HEK293 (cell line): Measurements from ENCODE around the gene TMEM63A.

Experiments used
- GLI2 ChIP-seq: fragments of 450-650 bp; formaldehyde crosslinking; IDR thresholded peaks from 2 replicates; pipeline ENCODE4; 2017; ENCODE audit warnings: missing biosample characterization, missing genetic modification characterization, low read depth, borderline replicate concordance
- KLF16 ChIP-seq: fragments of 450-650 bp; formaldehyde crosslinking; IDR thresholded peaks from 2 replicates; pipeline ENCODE4 v1.5.1; 2017; ENCODE audit warnings: missing biosample characterization, missing genetic modification characterization
- MYNN ChIP-seq: fragments of 450-650 bp; formaldehyde crosslinking; IDR thresholded peaks from 2 replicates; pipeline ENCODE4 v1.5.1; 2016; ENCODE audit warnings: missing biosample characterization, missing genetic modification characterization, borderline replicate concordance
- OSR2 ChIP-seq: fragments of 450-650 bp; formaldehyde crosslinking; IDR thresholded peaks from 2 replicates; pipeline ENCODE4 v1.5.1; 2016; ENCODE audit warnings: missing biosample characterization, missing genetic modification characterization
- RBAK ChIP-seq: fragments of 450-650 bp; formaldehyde crosslinking; IDR thresholded peaks from 2 replicates; pipeline ENCODE4 v1.5.1; 2016; ENCODE audit warnings: missing biosample characterization, missing genetic modification characterization
- REPIN1 ChIP-seq: fragments of 450-650 bp; formaldehyde crosslinking; IDR thresholded peaks from 2 replicates; pipeline ENCODE4 v1.5.1; 2017; ENCODE audit warnings: missing biosample characterization, missing genetic modification characterization, low read depth
- SP2 ChIP-seq: fragments of 450-650 bp; formaldehyde crosslinking; IDR thresholded peaks from 2 replicates; pipeline ENCODE4 v1.5.1; 2016; ENCODE audit warnings: missing biosample characterization, missing genetic modification characterization
- YY2 ChIP-seq: fragments of 450-650 bp; formaldehyde crosslinking; IDR thresholded peaks from 2 replicates; pipeline ENCODE4 v1.5.1; 2016; ENCODE audit warnings: missing biosample characterization, missing genetic modification characterization
- ZBTB1 ChIP-seq: fragments of 450-650 bp; formaldehyde crosslinking; IDR thresholded peaks from 2 replicates; pipeline ENCODE4 v1.5.1; 2016; ENCODE audit warnings: missing biosample characterization, missing genetic modification characterization
- ZBTB17 ChIP-seq: fragments of 450-650 bp; formaldehyde crosslinking; IDR thresholded peaks from 2 replicates; pipeline ENCODE4 v1.5.1; 2016; ENCODE audit warnings: missing biosample characterization, missing genetic modification characterization
- ZBTB7A ChIP-seq: fragments of 450-650 bp; formaldehyde crosslinking; IDR thresholded peaks from 2 replicates; pipeline ENCODE4 v1.5.1; 2016; ENCODE audit warnings: low read depth, missing biosample characterization, missing genetic modification characterization
- ZFP37 ChIP-seq: fragments of 450-650 bp; formaldehyde crosslinking; IDR thresholded peaks from 2 replicates; pipeline ENCODE4 v1.5.1; 2016; ENCODE audit warnings: missing biosample characterization, missing genetic modification characterization
- ZFP69B ChIP-seq: fragments of 450-650 bp; formaldehyde crosslinking; IDR thresholded peaks from 2 replicates; pipeline ENCODE4 v1.5.1; 2016; ENCODE audit warnings: missing biosample characterization, missing genetic modification characterization
- ZNF146 ChIP-seq: fragments of 450-650 bp; formaldehyde crosslinking; IDR thresholded peaks from 2 replicates; pipeline ENCODE4 v1.5.1; 2016; ENCODE audit warnings: missing biosample characterization, missing genetic modification characterization
- ZNF223 ChIP-seq: fragments of 450-650 bp; formaldehyde crosslinking; IDR thresholded peaks from 2 replicates; pipeline ENCODE4 v1.5.1; 2016; ENCODE audit warnings: missing biosample characterization, missing genetic modification characterization
- ZNF266 ChIP-seq: fragments of 450-650 bp; formaldehyde crosslinking; IDR thresholded peaks from 2 replicates; pipeline ENCODE4 v1.5.1; 2016; ENCODE audit warnings: missing biosample characterization, missing genetic modification characterization, low read depth
- ZNF416 ChIP-seq: fragments of 450-650 bp; formaldehyde crosslinking; IDR thresholded peaks from 2 replicates; pipeline ENCODE4 v1.5.1; 2016; ENCODE audit warnings: missing biosample characterization, missing genetic modification characterization
- ZNF48 ChIP-seq: fragments of 450-650 bp; formaldehyde crosslinking; IDR thresholded peaks from 2 replicates; pipeline ENCODE4 v1.5.1; 2016; ENCODE audit warnings: missing biosample characterization, missing genetic modification characterization
- ZNF510 ChIP-seq: fragments of 450-650 bp; formaldehyde crosslinking; IDR thresholded peaks from 2 replicates; pipeline ENCODE4 v1.5.1; 2018; ENCODE audit warnings: mild to moderate bottlenecking, missing genetic modification characterization, missing biosample characterization; ENCODE audit not compliant: insufficient replicate concordance
- ZNF529 ChIP-seq: fragments of 450-650 bp; formaldehyde crosslinking; IDR thresholded peaks from 2 replicates; pipeline ENCODE4 v1.5.1; 2017; ENCODE audit warnings: missing genetic modification characterization, missing biosample characterization; ENCODE audit not compliant: insufficient replicate concordance
- ZNF544 ChIP-seq: fragments of 450-650 bp; formaldehyde crosslinking; IDR thresholded peaks from 2 replicates; pipeline ENCODE4 v1.5.0; 2017; ENCODE audit warnings: missing biosample characterization, missing genetic modification characterization
- ZNF571 ChIP-seq: fragments of 450-650 bp; formaldehyde crosslinking; IDR thresholded peaks from 2 replicates; pipeline ENCODE4 v1.5.0; 2017; ENCODE audit warnings: missing biosample characterization, missing genetic modification characterization
- ZNF596 ChIP-seq: fragments of 450-650 bp; IDR thresholded peaks from 2 replicates; pipeline ENCODE4 v1.5.0; 2018; ENCODE audit warnings: missing biosample characterization, mild to moderate bottlenecking, missing genetic modification characterization, moderate library complexity
- ZNF626 ChIP-seq: fragments of 450-650 bp; sonication (Bioruptor Pico); formaldehyde crosslinking; IDR thresholded peaks from 2 replicates; pipeline ENCODE4 v1.5.1; 2018; ENCODE audit warnings: missing biosample characterization, missing genetic modification characterization, inconsistent platforms
- ZNF660 ChIP-seq: fragments of 450-650 bp; IDR thresholded peaks from 2 replicates; pipeline ENCODE4 v1.5.1; 2018; ENCODE audit warnings: missing biosample characterization, mild to moderate bottlenecking, missing genetic modification characterization
- ZNF670 ChIP-seq: fragments of 450-650 bp; formaldehyde crosslinking; IDR thresholded peaks from 2 replicates; pipeline ENCODE4 v1.5.1; 2016; ENCODE audit warnings: missing biosample characterization, missing genetic modification characterization, low read depth
- ZNF76 ChIP-seq: fragments of 450-650 bp; formaldehyde crosslinking; IDR thresholded peaks from 2 replicates; pipeline ENCODE4; 2016; ENCODE audit warnings: low read depth, missing biosample characterization, missing genetic modification characterization, borderline replicate concordance
- ZNF791 ChIP-seq: fragments of 450-650 bp; formaldehyde crosslinking; IDR thresholded peaks from 2 replicates; pipeline ENCODE4 v1.5.1; 2016; ENCODE audit warnings: missing biosample characterization, missing genetic modification characterization
- ZNF843 ChIP-seq: fragments of 450-650 bp; formaldehyde crosslinking; IDR thresholded peaks from 2 replicates; pipeline ENCODE4 v1.5.1; 2016; ENCODE audit warnings: missing biosample characterization, missing genetic modification characterization
- TF ChIP-seq, protein P1 (sequence below): fragments of 450-650 bp; formaldehyde crosslinking; IDR thresholded peaks from 2 replicates; pipeline ENCODE4 v1.5.1; 2016; ENCODE audit warnings: missing biosample characterization, missing genetic modification characterization, borderline replicate concordance
- TF ChIP-seq, protein P2 (sequence below): fragments of 450-650 bp; formaldehyde crosslinking; IDR thresholded peaks from 2 replicates; pipeline ENCODE4 v1.5.1; 2017; ENCODE audit warnings: missing biosample characterization, missing genetic modification characterization
- TF ChIP-seq, protein P3 (sequence below): fragments of 450-650 bp; formaldehyde crosslinking; IDR thresholded peaks from 2 replicates; pipeline ENCODE4 v1.5.1; 2017; ENCODE audit warnings: missing biosample characterization, missing genetic modification characterization

The TMEM63A gene

DNA sequence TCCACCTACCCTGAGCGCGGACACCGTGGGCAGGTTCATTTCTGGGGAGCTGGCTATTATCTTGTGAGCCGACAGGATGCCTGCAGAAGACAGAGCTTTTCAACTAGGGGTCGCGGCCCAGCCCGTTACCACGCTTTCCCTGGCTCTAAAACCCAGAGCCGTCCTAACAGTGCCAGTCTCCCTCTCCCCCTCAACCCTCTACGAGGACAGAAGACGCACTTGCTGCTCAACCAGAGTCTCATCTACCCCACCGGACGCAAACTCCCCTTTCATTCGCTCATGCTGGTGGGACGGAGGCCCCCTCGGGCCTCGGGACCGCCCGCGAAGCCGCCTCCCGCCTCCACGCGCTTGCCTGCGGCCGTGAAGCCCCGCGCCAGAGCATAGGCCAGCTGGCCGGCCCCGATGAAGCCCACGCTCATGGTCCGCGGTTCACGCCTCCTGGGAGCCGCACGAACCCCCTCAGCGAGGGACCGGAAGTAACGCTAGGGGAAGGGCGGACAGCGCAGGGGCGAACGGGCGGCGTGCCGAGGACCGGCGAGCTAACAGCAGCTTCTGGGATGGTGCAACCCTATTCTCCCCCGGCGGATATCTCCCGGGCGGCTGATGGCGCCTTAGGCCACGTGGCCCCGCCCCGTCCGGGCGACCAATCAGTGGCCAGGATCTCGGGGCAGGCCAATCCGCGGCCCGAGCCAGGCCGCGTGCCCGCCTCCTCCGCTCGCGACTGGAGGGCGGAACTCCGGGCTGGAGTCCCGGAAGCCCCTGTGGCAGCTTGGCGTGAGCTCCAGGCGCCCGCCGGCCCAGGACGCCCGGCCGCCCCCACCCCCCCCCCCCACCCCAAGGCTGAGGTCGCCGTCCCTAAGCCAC lies 41.7 kb upstream of the TMEM63A start, which contains the start of gene PYCR2 (continued):
- no peak for TF ChIP-seq ZNF223 (tag by site-specific recombination)
- TF ChIP-seq ZNF791 (tag by site-specific recombination), result no peak
- no peak for TF ChIP-seq ZNF266 (tag by site-specific recombination)
- peak; percentile 9 for TF ChIP-seq ZBTB7A
- peak; percentile 94 for TF ChIP-seq ZNF660 (tag by site-specific recombination)
- no peak for TF ChIP-seq MYNN (tag by site-specific recombination)
- TF ChIP-seq REPIN1 (tag by site-specific recombination), result 0 out of 2 replicates have a peak, but pooled peaks have one; percentile 24
- TF ChIP-seq, protein P1, sequence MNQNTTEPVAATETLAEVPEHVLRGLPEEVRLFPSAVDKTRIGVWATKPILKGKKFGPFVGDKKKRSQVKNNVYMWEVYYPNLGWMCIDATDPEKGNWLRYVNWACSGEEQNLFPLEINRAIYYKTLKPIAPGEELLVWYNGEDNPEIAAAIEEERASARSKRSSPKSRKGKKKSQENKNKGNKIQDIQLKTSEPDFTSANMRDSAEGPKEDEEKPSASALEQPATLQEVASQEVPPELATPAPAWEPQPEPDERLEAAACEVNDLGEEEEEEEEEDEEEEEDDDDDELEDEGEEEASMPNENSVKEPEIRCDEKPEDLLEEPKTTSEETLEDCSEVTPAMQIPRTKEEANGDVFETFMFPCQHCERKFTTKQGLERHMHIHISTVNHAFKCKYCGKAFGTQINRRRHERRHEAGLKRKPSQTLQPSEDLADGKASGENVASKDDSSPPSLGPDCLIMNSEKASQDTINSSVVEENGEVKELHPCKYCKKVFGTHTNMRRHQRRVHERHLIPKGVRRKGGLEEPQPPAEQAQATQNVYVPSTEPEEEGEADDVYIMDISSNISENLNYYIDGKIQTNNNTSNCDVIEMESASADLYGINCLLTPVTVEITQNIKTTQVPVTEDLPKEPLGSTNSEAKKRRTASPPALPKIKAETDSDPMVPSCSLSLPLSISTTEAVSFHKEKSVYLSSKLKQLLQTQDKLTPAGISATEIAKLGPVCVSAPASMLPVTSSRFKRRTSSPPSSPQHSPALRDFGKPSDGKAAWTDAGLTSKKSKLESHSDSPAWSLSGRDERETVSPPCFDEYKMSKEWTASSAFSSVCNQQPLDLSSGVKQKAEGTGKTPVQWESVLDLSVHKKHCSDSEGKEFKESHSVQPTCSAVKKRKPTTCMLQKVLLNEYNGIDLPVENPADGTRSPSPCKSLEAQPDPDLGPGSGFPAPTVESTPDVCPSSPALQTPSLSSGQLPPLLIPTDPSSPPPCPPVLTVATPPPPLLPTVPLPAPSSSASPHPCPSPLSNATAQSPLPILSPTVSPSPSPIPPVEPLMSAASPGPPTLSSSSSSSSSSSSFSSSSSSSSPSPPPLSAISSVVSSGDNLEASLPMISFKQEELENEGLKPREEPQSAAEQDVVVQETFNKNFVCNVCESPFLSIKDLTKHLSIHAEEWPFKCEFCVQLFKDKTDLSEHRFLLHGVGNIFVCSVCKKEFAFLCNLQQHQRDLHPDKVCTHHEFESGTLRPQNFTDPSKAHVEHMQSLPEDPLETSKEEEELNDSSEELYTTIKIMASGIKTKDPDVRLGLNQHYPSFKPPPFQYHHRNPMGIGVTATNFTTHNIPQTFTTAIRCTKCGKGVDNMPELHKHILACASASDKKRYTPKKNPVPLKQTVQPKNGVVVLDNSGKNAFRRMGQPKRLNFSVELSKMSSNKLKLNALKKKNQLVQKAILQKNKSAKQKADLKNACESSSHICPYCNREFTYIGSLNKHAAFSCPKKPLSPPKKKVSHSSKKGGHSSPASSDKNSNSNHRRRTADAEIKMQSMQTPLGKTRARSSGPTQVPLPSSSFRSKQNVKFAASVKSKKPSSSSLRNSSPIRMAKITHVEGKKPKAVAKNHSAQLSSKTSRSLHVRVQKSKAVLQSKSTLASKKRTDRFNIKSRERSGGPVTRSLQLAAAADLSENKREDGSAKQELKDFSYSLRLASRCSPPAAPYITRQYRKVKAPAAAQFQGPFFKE, result no peak
- TF ChIP-seq ZFP37 (tag by site-specific recombination), result peak; percentile 99
- peak; percentile 98 for TF ChIP-seq KLF16 (tag by site-specific recombination)
- TF ChIP-seq ZNF544 (tag by site-specific recombination), result no peak
- TF ChIP-seq, protein P2, sequence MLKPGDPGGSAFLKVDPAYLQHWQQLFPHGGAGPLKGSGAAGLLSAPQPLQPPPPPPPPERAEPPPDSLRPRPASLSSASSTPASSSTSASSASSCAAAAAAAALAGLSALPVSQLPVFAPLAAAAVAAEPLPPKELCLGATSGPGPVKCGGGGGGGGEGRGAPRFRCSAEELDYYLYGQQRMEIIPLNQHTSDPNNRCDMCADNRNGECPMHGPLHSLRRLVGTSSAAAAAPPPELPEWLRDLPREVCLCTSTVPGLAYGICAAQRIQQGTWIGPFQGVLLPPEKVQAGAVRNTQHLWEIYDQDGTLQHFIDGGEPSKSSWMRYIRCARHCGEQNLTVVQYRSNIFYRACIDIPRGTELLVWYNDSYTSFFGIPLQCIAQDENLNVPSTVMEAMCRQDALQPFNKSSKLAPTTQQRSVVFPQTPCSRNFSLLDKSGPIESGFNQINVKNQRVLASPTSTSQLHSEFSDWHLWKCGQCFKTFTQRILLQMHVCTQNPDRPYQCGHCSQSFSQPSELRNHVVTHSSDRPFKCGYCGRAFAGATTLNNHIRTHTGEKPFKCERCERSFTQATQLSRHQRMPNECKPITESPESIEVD, result no peak
- TF ChIP-seq ZFP69B (tag by site-specific recombination), result peak; percentile 80
- peak; percentile 61; the same call in 1 of the 2 replicates for TF ChIP-seq YY2 (tag by site-specific recombination)
- no peak for TF ChIP-seq ZNF626 (tag by site-specific recombination)
- peak; percentile 60 for TF ChIP-seq OSR2 (tag by site-specific recombination)
- no peak for TF ChIP-seq ZNF416 (tag by site-specific recombination)
- peak; percentile 91 for TF ChIP-seq ZBTB17
- TF ChIP-seq RBAK (tag by site-specific recombination), result no peak
- peak; percentile 100 for TF ChIP-seq SP2 (tag by site-specific recombination)
- TF ChIP-seq ZNF76 (tag by site-specific recombination), result peak; percentile 81
- no peak for TF ChIP-seq GLI2
- no peak for TF ChIP-seq ZNF670 (tag by site-specific recombination)
- TF ChIP-seq ZNF48 (tag by site-specific recombination), result no peak
- TF ChIP-seq, protein P3, sequence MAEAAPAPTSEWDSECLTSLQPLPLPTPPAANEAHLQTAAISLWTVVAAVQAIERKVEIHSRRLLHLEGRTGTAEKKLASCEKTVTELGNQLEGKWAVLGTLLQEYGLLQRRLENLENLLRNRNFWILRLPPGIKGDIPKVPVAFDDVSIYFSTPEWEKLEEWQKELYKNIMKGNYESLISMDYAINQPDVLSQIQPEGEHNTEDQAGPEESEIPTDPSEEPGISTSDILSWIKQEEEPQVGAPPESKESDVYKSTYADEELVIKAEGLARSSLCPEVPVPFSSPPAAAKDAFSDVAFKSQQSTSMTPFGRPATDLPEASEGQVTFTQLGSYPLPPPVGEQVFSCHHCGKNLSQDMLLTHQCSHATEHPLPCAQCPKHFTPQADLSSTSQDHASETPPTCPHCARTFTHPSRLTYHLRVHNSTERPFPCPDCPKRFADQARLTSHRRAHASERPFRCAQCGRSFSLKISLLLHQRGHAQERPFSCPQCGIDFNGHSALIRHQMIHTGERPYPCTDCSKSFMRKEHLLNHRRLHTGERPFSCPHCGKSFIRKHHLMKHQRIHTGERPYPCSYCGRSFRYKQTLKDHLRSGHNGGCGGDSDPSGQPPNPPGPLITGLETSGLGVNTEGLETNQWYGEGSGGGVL (tag by site-specific recombination), result peak; percentile 44; the same call in 1 of the 2 replicates
- no peak for TF ChIP-seq ZNF571 (tag by site-specific recombination)
- no peak for TF ChIP-seq ZNF596 (tag by site-specific recombination)
- no peak for TF ChIP-seq ZBTB1 (tag by site-specific recombination)
- TF ChIP-seq ZNF843 (tag by site-specific recombination), result peak; percentile 71; the same call in 1 of the 2 replicates
- peak; percentile 4; the same call in 1 of the 2 replicates for TF ChIP-seq ZNF146
- TF ChIP-seq ZNF510, result no peak
- no peak for TF ChIP-seq ZNF529
